Liver (tissue), 9 donors: ENCODE measurements around the gene C3orf22. TPM values are rescaled to one million over a fixed set of nuclear protein-coding genes. Genes with fewer than 3 reads are reported as not detected.

Experiments
- DNase-seq: peaks from one replicate; pipeline ENCODE4 v3.0.0-alpha.2; 2017; ENCODE audit warnings: low spot score
- H3K27ac ChIP-seq, 2 donors: one replicate each; pipeline ENCODE4 v1.7.0; 2013; ENCODE audit warnings: inconsistent platforms in 2 of 2, low read length in 2 of 2, control low read depth in 1 of 2, low read depth in 1 of 2, mild to moderate bottlenecking in 1 of 2
- H3K27me3 ChIP-seq, 4 donors: one replicate each; pipeline versions ENCODE4 v1.6.1 to v1.7.0; 2013; ENCODE audit warnings: low read length in 3 of 4, inconsistent platforms in 1 of 4, mild to moderate bottlenecking in 1 of 4, moderate library complexity in 1 of 4; ENCODE audit not compliant: control insufficient read depth in 4 of 4, insufficient read depth in 4 of 4
- H3K36me3 ChIP-seq, 4 donors: one replicate each; pipeline versions ENCODE4 v1.6.1 to v1.7.0; 2013; ENCODE audit warnings: low read length in 3 of 4, mild to moderate bottlenecking in 3 of 4, low read depth in 1 of 4, moderate library complexity in 1 of 4; ENCODE audit not compliant: control insufficient read depth in 4 of 4, insufficient read depth in 3 of 4
- H3K4me1 ChIP-seq, 4 donors: one replicate each; pipeline versions ENCODE4 v1.6.1 to v1.7.0; 2013; ENCODE audit warnings: low read length in 3 of 4, mild to moderate bottlenecking in 3 of 4, moderate library complexity in 1 of 4; ENCODE audit not compliant: control insufficient read depth in 4 of 4, insufficient read depth in 4 of 4
- H3K4me3 ChIP-seq, 3 donors: one replicate each; pipeline versions ENCODE4 v1.6.1 to v1.7.0; 2013; ENCODE audit warnings: low read length in 3 of 3, control low read depth in 1 of 3, low read depth in 1 of 3, mild to moderate bottlenecking in 1 of 3
- H3K9ac ChIP-seq, 2 donors: one replicate each; pipeline ENCODE4 v1.7.0; 2013; ENCODE audit warnings: low read length in 2 of 2, mild to moderate bottlenecking in 2 of 2, moderate library complexity in 2 of 2, control low read depth in 1 of 2, low read depth in 1 of 2
- H3K9me3 ChIP-seq, 4 donors: one replicate each; pipeline versions ENCODE4 v1.6.1 to v1.7.0; 2013; ENCODE audit warnings: low read length in 3 of 4; ENCODE audit not compliant: control insufficient read depth in 4 of 4
- EGR1 ChIP-seq, 2 donors: IDR thresholded peaks; 2 replicates each; pipeline ENCODE4 v1.6.1; 2016 to 2018; ENCODE audit warnings: antibody characterized with exemption in 2 of 2, low read depth in 2 of 2
- FOXA1 ChIP-seq: IDR thresholded peaks from 2 replicates; pipeline ENCODE4 v1.6.1; 2016; ENCODE audit warnings: antibody characterized with exemption
- GABPA ChIP-seq, 2 donors: IDR thresholded peaks in 1 of 2; conservative IDR thresholded peaks in 1 of 2; 2 replicates each; pipeline ENCODE4 v1.6.1; 2016; ENCODE audit warnings: antibody characterized with exemption in 2 of 2, mild to moderate bottlenecking in 1 of 2, moderate library complexity in 1 of 2
- HNF4A ChIP-seq, 2 donors: conservative IDR thresholded peaks; 2 replicates each; pipeline ENCODE4 v1.6.1; 2016; ENCODE audit warnings: antibody characterized with exemption in 2 of 2, mild to moderate bottlenecking in 2 of 2
- HNF4G ChIP-seq: IDR thresholded peaks from 2 replicates; pipeline ENCODE4 v1.6.1; 2016; ENCODE audit warnings: antibody characterized with exemption
- JUND ChIP-seq, 2 donors: IDR thresholded peaks; 2 replicates each; pipeline ENCODE4 v1.6.1; 2016; ENCODE audit warnings: antibody characterized with exemption in 2 of 2
- MAX ChIP-seq: IDR thresholded peaks from 2 replicates; pipeline ENCODE4 v1.6.1; 2016; ENCODE audit warnings: antibody characterized with exemption
- NR2F2 ChIP-seq: IDR thresholded peaks from 2 replicates; pipeline ENCODE4 v1.6.1; 2016; ENCODE audit warnings: antibody characterized with exemption
- RAD21 ChIP-seq, 2 donors: IDR thresholded peaks; 2 replicates each; pipeline ENCODE4 v1.6.1; 2016; ENCODE audit warnings: antibody characterized with exemption in 2 of 2, mild to moderate bottlenecking in 2 of 2
- RXRA ChIP-seq, 2 donors: IDR thresholded peaks; 2 replicates each; pipeline ENCODE4 v1.6.1; 2017 to 2018; ENCODE audit warnings: antibody characterized with exemption in 2 of 2, mild to moderate bottlenecking in 1 of 2
- SP1 ChIP-seq: IDR thresholded peaks from 2 replicates; pipeline ENCODE4 v1.6.1; 2018; ENCODE audit warnings: antibody characterized with exemption, mild to moderate bottlenecking
- TAF1 ChIP-seq: conservative IDR thresholded peaks from 2 replicates; pipeline ENCODE4 v1.6.1; 2016; ENCODE audit warnings: antibody characterized with exemption, mild to moderate bottlenecking
- WGBS: extraction: QIAGEN DNeasy Blood & Tissue Kit; methylation state at CpG from one replicate; pipeline ENCODE4 v1.1.7; 2013; 5-methylcytosine and 5-hydroxymethylcytosine counted together
- polyA plus RNA-seq, 2 donors: library from polyadenylated mRNA; stranded (reverse) in 1 of 2; unstranded in 1 of 2; fragments of 200-250 nt in 1 of 2; fragments of >200 nt in 1 of 2; fragmentation: Nextera tagmentation in 1 of 2; extraction: Ambion mirVana in 1 of 2; gene quantifications; one replicate each; pipeline versions ENCODE4 v1.2.1 to v1.2.3, GENCODE V29; 2013 to 2015
- total RNA-seq, 2 donors: library from RNA; depleted of rRNA; stranded (reverse); fragments of >200 nt; gene quantifications; one replicate each; pipeline ENCODE4 v1.2.3, GENCODE V29; 2014
- TF ChIP-seq, protein P1 (sequence below): IDR thresholded peaks from 2 replicates; pipeline ENCODE4 v1.6.1; 2016; ENCODE audit warnings: antibody characterized with exemption
- TF ChIP-seq, protein P2 (sequence below): IDR thresholded peaks from 2 replicates; pipeline ENCODE4 v1.6.1; 2016; ENCODE audit warnings: antibody characterized with exemption
- TF ChIP-seq, protein P3 (sequence below): IDR thresholded peaks from 2 replicates; pipeline ENCODE4 v1.6.1; 2016; ENCODE audit warnings: antibody characterized with exemption, mild to moderate bottlenecking
- TF ChIP-seq, protein P4 (sequence below): fragments of 150-350 bp; IDR thresholded peaks from 2 replicates; pipeline ENCODE4 v1.5.1; 2017; ENCODE audit warnings: improper control_type of control experiment, low read depth, low read length; ENCODE audit not compliant: missing input control
- donor health status: healthy.
- donor health status: healthy.
- donor health status: healthy.
- donor health status: healthy.
- donor health status: healthy.

C3orf22 gene
- total and polyA plus RNA-seq, 4 donors: not detected

GRCh38 chr3:126552688-126553283 lies 5.9 kb downstream of the C3orf22 start:
- H3K4me3 ChIP-seq: no peak overlapping the region
- H3K4me1 ChIP-seq: no peaks in the 10 kb centered on the region
- 86% methylated on average over 14 of the region's 14 CpGs for WGBS
- TF ChIP-seq RXRA (IDR thresholded peaks at IDR 0.05) (no peak), HNF4G (no peak), JUND (IDR thresholded peaks at IDR 0.05) (no peak), FOXA1 (no peak), GABPA (IDR thresholded peaks at IDR 0.05 in 1 of 2, conservative IDR thresholded peaks at IDR 0.05 in 1 of 2) (no peak), EGR1 (IDR thresholded peaks at IDR 0.05; ENCODE audit: low read depth in 2 of 2) (no peak), NR2F2 (no peak), SP1 (no peak), RAD21 (IDR thresholded peaks at IDR 0.05) (no peak), TAF1 (no peak), MAX (no peak), HNF4A (conservative IDR thresholded peaks at IDR 0.05) (no peak)
- TF ChIP-seq, protein P1, sequence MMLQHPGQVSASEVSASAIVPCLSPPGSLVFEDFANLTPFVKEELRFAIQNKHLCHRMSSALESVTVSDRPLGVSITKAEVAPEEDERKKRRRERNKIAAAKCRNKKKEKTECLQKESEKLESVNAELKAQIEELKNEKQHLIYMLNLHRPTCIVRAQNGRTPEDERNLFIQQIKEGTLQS: no peak
- TF ChIP-seq, protein P2, sequence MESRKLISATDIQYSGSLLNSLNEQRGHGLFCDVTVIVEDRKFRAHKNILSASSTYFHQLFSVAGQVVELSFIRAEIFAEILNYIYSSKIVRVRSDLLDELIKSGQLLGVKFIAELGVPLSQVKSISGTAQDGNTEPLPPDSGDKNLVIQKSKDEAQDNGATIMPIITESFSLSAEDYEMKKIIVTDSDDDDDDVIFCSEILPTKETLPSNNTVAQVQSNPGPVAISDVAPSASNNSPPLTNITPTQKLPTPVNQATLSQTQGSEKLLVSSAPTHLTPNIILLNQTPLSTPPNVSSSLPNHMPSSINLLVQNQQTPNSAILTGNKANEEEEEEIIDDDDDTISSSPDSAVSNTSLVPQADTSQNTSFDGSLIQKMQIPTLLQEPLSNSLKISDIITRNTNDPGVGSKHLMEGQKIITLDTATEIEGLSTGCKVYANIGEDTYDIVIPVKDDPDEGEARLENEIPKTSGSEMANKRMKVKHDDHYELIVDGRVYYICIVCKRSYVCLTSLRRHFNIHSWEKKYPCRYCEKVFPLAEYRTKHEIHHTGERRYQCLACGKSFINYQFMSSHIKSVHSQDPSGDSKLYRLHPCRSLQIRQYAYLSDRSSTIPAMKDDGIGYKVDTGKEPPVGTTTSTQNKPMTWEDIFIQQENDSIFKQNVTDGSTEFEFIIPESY: no peak
- TF ChIP-seq, protein P3, sequence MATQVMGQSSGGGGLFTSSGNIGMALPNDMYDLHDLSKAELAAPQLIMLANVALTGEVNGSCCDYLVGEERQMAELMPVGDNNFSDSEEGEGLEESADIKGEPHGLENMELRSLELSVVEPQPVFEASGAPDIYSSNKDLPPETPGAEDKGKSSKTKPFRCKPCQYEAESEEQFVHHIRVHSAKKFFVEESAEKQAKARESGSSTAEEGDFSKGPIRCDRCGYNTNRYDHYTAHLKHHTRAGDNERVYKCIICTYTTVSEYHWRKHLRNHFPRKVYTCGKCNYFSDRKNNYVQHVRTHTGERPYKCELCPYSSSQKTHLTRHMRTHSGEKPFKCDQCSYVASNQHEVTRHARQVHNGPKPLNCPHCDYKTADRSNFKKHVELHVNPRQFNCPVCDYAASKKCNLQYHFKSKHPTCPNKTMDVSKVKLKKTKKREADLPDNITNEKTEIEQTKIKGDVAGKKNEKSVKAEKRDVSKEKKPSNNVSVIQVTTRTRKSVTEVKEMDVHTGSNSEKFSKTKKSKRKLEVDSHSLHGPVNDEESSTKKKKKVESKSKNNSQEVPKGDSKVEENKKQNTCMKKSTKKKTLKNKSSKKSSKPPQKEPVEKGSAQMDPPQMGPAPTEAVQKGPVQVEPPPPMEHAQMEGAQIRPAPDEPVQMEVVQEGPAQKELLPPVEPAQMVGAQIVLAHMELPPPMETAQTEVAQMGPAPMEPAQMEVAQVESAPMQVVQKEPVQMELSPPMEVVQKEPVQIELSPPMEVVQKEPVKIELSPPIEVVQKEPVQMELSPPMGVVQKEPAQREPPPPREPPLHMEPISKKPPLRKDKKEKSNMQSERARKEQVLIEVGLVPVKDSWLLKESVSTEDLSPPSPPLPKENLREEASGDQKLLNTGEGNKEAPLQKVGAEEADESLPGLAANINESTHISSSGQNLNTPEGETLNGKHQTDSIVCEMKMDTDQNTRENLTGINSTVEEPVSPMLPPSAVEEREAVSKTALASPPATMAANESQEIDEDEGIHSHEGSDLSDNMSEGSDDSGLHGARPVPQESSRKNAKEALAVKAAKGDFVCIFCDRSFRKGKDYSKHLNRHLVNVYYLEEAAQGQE: no peak
- TF ChIP-seq, protein P4, sequence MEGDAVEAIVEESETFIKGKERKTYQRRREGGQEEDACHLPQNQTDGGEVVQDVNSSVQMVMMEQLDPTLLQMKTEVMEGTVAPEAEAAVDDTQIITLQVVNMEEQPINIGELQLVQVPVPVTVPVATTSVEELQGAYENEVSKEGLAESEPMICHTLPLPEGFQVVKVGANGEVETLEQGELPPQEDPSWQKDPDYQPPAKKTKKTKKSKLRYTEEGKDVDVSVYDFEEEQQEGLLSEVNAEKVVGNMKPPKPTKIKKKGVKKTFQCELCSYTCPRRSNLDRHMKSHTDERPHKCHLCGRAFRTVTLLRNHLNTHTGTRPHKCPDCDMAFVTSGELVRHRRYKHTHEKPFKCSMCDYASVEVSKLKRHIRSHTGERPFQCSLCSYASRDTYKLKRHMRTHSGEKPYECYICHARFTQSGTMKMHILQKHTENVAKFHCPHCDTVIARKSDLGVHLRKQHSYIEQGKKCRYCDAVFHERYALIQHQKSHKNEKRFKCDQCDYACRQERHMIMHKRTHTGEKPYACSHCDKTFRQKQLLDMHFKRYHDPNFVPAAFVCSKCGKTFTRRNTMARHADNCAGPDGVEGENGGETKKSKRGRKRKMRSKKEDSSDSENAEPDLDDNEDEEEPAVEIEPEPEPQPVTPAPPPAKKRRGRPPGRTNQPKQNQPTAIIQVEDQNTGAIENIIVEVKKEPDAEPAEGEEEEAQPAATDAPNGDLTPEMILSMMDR: no peak
- H3K9me3 ChIP-seq: no peaks in the 10 kb centered on the region
- no peak for DNase-seq
- H3K36me3 ChIP-seq: no peaks in the 10 kb centered on the region
- no peak overlapping the region for H3K27ac ChIP-seq
- H3K9ac ChIP-seq: no peak overlapping the region
- H3K27me3 ChIP-seq: no peaks in the 10 kb centered on the region
